Retina (tissue), 1 donor: ENCODE data around the gene ARGLU1.

ENCODE experiments used
- DNase-seq: peaks from one replicate; pipeline ENCODE4 v3.0.0-alpha.2; 2016

Gene ARGLU1

GRCh38 chr13:106522898-106523525 lies 44.9 kb downstream of the ARGLU1 start:
- no peak for DNase-seq

DNA sequence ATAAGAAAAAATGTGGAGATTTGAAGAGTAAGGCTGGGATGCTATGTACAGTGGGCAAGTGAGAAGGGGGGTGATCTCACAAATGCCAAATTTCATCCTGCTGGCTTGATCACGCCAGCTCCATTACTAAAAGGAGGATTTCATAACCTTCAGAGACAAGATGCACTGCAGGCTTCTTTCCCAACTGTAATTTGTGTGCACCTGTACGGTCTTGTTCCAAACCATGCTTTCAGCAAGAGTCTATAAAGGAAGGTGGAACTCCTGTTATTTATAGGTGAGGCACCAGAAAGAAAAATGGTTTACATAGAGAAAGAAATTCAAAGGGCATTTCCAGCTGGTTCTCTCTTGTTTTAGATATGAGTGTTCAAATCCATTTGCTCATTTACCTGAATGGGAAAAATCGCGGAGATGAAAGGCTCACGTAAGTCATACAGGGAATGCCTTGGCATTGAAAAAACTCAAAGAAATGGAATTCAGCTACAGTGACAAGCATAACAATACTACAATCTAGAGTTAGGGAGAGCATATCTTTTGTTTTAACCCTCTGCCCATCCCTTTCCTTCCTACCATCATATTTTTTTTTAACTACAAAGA lies 45.7 kb downstream of the ARGLU1 start:
- no peak for DNase-seq

GRCh38 chr13:106521095-106521799 lies 46.7 kb downstream of the ARGLU1 start:
- DNase-seq = no peak

DNA sequence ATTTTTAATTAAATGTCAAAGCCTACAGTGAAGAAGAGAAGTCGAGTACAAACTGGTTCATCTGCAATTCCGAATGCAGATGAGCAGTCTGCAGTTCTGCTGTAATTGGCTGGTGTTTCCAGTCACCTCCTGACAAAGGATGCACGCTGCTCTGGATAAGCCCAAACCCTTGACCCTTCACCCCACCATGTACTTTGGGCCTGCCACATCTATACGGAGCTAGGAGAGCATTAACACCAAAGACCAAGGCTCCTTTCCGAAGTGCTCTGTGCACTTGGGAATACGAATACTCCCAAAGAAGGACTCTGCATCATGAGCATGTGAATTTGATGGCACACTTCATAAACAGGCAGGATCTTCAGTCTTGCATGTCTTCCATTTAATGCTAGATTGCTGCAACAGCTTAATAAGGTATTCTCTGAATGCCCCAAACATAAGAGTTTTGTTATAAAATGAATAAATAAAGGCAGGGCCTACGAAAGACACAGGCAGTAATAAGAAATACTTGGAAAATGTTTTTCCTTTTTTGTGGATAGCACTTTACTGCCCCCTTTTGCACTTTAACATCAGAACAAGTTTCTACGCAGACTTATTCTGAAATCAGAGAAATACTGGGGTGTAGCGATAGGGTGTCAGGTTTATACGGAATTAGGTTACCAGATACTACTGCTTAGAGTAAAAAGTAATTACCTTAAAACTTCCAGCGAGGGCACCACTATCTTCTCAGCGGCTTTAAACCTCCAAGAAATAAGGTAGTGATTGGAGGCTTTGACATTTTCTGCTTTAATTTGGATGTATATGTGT lies 47.5 kb downstream of the ARGLU1 start:
- DNase-seq = no peak

DNA sequence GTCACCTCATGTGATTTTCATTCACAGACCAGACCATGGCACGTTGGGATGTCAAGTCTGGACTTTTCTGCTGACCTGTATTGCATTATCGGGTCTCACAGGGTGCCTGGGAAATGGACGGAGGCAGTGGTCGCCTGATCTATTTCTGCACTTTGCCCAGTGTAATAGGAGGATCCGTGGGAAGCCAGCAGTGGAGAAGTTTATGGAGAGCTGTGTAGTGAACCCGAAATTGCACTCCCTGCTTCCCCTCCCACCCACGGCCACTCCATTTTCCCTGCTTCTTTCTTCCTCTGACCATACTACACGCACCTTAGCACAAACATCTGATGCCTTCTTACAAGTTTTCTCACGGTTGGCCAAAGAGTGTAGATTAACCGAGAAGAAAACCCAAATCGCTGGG lies 49.4 kb downstream of the ARGLU1 start:
- DNase-seq = no peak

GRCh38 chr13:106517109-106517847 lies 50.7 kb downstream of the ARGLU1 start:
- no peak for DNase-seq

DNA sequence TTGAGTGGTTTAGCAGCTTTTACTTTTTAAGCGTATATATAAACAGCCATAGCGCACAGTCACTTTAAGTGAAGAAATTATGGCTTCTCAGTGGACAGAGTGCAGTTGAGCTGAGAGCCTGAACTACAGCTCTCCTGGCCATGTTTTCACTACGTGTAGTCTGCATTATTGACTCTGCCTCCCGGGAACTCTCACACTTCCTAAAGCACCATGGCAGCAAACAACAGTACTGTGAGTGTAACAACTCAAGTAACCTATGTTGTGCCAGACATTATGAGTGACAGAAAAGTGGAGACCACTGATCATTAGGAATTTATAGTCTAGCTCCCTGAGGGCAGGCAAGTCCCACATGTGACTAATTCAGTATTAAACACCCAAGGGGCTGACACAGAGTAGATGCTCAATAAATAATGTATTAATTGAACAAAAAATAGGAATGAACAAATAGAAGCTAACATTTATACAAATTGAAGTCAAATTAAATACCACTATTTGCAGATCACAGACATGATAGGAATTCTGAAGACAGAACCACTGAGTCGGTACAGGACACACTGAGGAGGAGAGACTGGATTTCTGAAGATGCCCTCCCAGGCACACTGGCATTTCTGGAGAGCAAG lies 52.2 kb downstream of the ARGLU1 start:
- no peak for DNase-seq

- DNase-seq = no peak
Observed at GRCh38 chr13:106514928-106515634, 52.9 kb downstream of the ARGLU1 start.

GRCh38 chr13:106513025-106513983 lies 54.6 kb downstream of the ARGLU1 start:
- DNase-seq = no peak

DNA sequence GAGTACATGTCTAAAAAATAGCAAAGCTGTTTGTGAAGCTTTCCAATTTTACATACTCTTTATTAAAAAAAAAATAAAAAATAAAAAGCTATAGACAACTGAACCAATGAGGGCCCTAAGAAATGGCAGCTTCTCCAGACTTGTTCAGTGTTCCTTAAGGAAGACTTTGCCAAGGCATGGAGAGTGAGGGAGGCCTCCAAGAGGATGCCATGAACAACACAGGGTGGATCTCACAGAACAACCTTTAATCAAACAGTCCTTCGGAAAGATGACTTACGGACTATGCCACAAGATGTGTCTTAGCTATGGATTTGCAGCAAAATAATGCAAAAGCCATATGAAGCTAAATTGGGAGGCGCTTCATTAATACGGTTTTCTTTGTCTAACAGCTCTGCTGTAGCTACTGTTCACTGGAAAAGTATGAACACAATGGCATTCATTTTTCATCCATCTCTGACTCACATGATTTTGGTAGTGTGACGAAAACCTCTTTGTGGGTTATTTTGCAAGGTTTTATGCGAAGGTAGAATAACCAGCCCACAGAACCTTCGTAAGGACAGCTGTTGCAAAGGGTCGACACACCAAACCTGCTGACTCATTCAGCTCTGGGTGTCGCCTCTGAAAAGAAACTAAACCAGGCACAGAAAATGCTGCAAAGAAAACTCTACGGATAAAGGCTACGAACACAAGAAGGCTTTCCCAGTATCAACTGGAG lies 60.2 kb downstream of the ARGLU1 start:
- DNase-seq = no peak

DNA sequence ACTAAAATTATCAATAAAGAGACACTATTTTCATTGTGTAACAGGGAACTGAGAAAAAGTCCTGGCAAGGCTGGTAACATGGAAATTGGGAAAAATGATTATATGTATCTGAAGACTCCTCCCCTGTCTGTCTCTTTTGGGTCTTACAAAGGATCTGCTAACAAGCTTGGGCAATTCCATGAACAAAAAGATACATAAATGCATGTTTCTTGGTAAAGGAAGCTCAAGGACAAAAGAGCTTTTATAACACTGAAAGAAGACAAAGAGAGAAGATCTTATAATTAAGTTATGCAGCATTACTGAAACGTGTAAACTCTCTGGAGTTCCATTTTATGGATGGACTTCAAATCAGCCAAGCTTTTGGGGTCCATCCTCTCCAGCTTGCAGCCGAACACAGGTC lies 61.7 kb downstream of the ARGLU1 start:
- no peak for DNase-seq

GRCh38 chr13:106505732-106506131 lies 62.2 kb downstream of the ARGLU1 start:
- DNase-seq = no peak

- no peak for DNase-seq
Observed at GRCh38 chr13:106505295-106505694, 62.6 kb downstream of the ARGLU1 start.

DNA sequence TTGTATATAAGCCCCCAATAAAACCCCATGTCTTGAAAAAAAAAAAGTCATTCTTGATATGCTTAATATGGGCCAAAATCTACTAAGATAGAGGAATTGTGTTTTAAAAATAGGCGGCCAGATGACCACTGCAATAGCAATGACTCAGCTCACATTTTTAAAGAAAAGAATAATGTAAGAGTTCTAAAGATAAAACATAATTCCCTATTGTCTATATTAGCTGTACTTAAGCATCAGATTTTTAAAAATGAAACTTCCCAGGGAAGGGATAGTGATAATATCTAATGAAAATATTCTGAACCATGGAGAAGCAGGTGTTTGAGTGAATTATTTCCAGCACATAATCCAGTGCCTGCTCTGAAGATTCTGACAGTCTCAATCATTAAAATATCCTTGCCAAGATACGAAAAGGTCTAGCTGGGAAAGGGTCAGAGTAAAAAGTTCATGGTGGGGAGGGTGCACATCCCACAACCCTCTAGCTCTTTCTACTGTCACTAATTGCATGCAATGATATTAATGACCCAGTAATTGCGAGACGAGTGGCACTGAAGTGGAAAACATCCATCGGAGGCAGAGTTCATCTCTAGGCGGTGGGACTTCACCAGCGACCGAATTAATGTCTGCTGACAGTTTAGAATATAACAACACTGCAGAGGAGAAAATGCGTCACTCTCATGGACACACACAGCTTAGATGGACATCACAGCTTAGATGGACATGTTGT lies 64.0 kb downstream of the ARGLU1 start:
- DNase-seq = peak; percentile 83

- no peak for DNase-seq
Observed at GRCh38 chr13:106503272-106503671, 64.7 kb downstream of the ARGLU1 start.

DNA sequence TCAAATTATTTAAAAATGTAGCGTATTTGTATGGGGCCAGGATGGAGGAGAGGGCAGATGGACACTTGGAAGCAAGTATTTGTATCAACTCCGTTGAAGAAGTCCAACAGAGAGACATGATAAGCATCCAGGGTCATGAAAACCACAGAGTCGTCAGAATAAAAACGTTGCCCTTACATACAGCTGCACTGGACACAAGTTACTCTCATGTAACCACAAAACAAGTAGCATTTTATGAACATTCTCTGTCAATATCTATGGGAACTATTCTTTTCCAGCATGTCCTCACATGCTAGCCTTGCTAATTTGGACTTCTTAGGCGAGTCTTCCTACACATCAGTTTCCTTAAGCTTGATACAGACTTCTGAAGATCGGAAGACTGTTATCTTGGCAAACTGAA lies 67.5 kb downstream of the ARGLU1 start:
- DNase-seq = no peak

GRCh38 chr13:106499896-106500295 lies 68.0 kb downstream of the ARGLU1 start:
- no peak for DNase-seq

- no peak for DNase-seq
Observed at GRCh38 chr13:106499113-106499512, 68.8 kb downstream of the ARGLU1 start.

GRCh38 chr13:106498571-106498970 lies 69.4 kb downstream of the ARGLU1 start:
- DNase-seq = no peak
